WTC11 (cell line): ENCODE measurements around the gene AADACL4. TPM values are rescaled to one million over a fixed set of nuclear protein-coding genes. Genes with fewer than 3 reads are reported as not detected.

Experiments used
- ATAC-seq: fragments of 200-7000 bp; cut with Tn5 transposase; 2 replicates; pipeline ENCODE4 v1.10.0; 2021; ENCODE audit warnings: mild to moderate bottlenecking, moderate library complexity
- CTCF ChIA-PET: fragments of 300-600 bp; sonication (Branson Sonifier 250); formaldehyde crosslinking; loops from one replicate; lab custom pipeline; 2021; ENCODE audit warnings: antibody characterized with exemption; lab: Charles Lee
- POLR2A ChIA-PET: fragments of 350-600 bp; sonication (Branson Sonifier 250); formaldehyde crosslinking; loops from one replicate; lab custom pipeline; 2021; ENCODE audit warnings: antibody characterized with exemption; lab: Charles Lee
- DNase-seq: peaks from one replicate; pipeline ENCODE4 v3.0.0; 2021; ENCODE audit warnings: low spot score
- H3K27ac Mint-ChIP-seq: 2 replicates; pipeline ENCODE4 v1.8.0; 2021; ENCODE audit warnings: mixed read lengths
- H3K27me3 Mint-ChIP-seq: 2 replicates; pipeline ENCODE4 v1.8.0; 2021; ENCODE audit warnings: low read depth, mild to moderate bottlenecking, moderate library complexity, mixed read lengths
- H3K36me3 Mint-ChIP-seq: 2 replicates; pipeline ENCODE4 v1.8.0; 2021; ENCODE audit warnings: mixed read lengths
- H3K4me1 Mint-ChIP-seq: 2 replicates; pipeline ENCODE4 v1.8.0; 2022; ENCODE audit warnings: mixed read lengths
- H3K4me3 Mint-ChIP-seq: 2 replicates; pipeline ENCODE4 v1.8.0; 2021; ENCODE audit warnings: mild to moderate bottlenecking, moderate library complexity, mixed read lengths
- H3K9me3 Mint-ChIP-seq: 2 replicates; pipeline ENCODE4 v1.8.0; 2021; ENCODE audit warnings: mixed read lengths
- ATF2 ChIP-seq: sonication (generic); formaldehyde crosslinking; IDR thresholded peaks from 2 replicates; pipeline ENCODE4 v1.8.1; 2022; ENCODE audit warnings: low read depth, missing genetic modification reagents, borderline replicate concordance
- CDX4 ChIP-seq: fragments of 250-450 bp; sonication (Bioruptor Pico); IDR thresholded peaks from 2 replicates; pipeline ENCODE4 v1.9.0; 2021; ENCODE audit warnings: moderate library complexity, mild to moderate bottlenecking, inconsistent platforms, borderline replicate concordance
- E2F1 ChIP-seq: sonication (generic); formaldehyde crosslinking; IDR thresholded peaks from 2 replicates; pipeline ENCODE4 v1.8.0; 2022; ENCODE audit warnings: mild to moderate bottlenecking, missing genetic modification reagents
- ELF4 ChIP-seq: sonication (generic); formaldehyde crosslinking; IDR thresholded peaks from 2 replicates; pipeline ENCODE4 v1.8.1; 2022; ENCODE audit warnings: low read depth, mild to moderate bottlenecking, moderate library complexity, missing genetic modification reagents
- EMX1 ChIP-seq: fragments of 250-450 bp; sonication (Bioruptor Pico); IDR thresholded peaks from 2 replicates; pipeline ENCODE4 v1.8.0; 2021; ENCODE audit warnings: mild to moderate bottlenecking
- ESRRA ChIP-seq: sonication (generic); formaldehyde crosslinking; IDR thresholded peaks from 2 replicates; pipeline ENCODE4 v1.8.1; 2022; ENCODE audit warnings: mild to moderate bottlenecking, missing genetic modification reagents, borderline replicate concordance
- FOXJ3 ChIP-seq: sonication (generic); formaldehyde crosslinking; IDR thresholded peaks from 2 replicates; pipeline ENCODE4 v1.9.0; 2021; ENCODE audit warnings: missing genetic modification reagents, mild to moderate bottlenecking, borderline replicate concordance
- FOXK1 ChIP-seq: sonication (generic); formaldehyde crosslinking; IDR thresholded peaks from 2 replicates; pipeline ENCODE4 v1.8.0; 2022; ENCODE audit warnings: mild to moderate bottlenecking, moderate library complexity, missing genetic modification reagents
- FOXP1 ChIP-seq: sonication (generic); formaldehyde crosslinking; IDR thresholded peaks from 2 replicates; pipeline ENCODE4 v1.8.0; 2022; ENCODE audit warnings: missing genetic modification reagents, mild to moderate bottlenecking, moderate library complexity, borderline replicate concordance
- FOXP4 ChIP-seq: sonication (generic); formaldehyde crosslinking; IDR thresholded peaks from 2 replicates; pipeline ENCODE4 v1.8.0; 2022; ENCODE audit warnings: mild to moderate bottlenecking, missing genetic modification reagents
- HMGA2 ChIP-seq: fragments of 250-450 bp; sonication (Bioruptor Pico); IDR thresholded peaks from 2 replicates; pipeline ENCODE4 v1.4.0; 2021; ENCODE audit warnings: mild to moderate bottlenecking, moderate library complexity
- IRF1 ChIP-seq: sonication (generic); formaldehyde crosslinking; IDR thresholded peaks from 2 replicates; pipeline ENCODE4 v1.8.0; 2023; ENCODE audit warnings: missing genetic modification reagents
- JAZF1 ChIP-seq: fragments of 250-450 bp; sonication (Bioruptor Pico); IDR thresholded peaks from 2 replicates; pipeline ENCODE4 v1.9.0; 2021; ENCODE audit warnings: moderate library complexity, mild to moderate bottlenecking, inconsistent platforms
- MAX ChIP-seq: sonication (generic); formaldehyde crosslinking; IDR thresholded peaks from 2 replicates; pipeline ENCODE4 v1.8.0; 2022; ENCODE audit warnings: mild to moderate bottlenecking, missing genetic modification reagents
- NFE2L1 ChIP-seq: sonication (generic); formaldehyde crosslinking; IDR thresholded peaks from 2 replicates; pipeline ENCODE4 v1.8.1; 2023; ENCODE audit warnings: missing genetic modification reagents
- NR1H2 ChIP-seq: sonication (generic); formaldehyde crosslinking; IDR thresholded peaks from 2 replicates; pipeline ENCODE4 v1.9.0; 2021; ENCODE audit warnings: mild to moderate bottlenecking, moderate library complexity, missing genetic modification reagents
- PRRX2 ChIP-seq: fragments of 250-450 bp; sonication (Bioruptor Pico); IDR thresholded peaks from 2 replicates; pipeline ENCODE4 v1.8.0; 2021; ENCODE audit warnings: mild to moderate bottlenecking
- RELA ChIP-seq: sonication (generic); formaldehyde crosslinking; IDR thresholded peaks from 2 replicates; pipeline ENCODE4 v1.8.1; 2022; ENCODE audit warnings: missing genetic modification reagents, mild to moderate bottlenecking, borderline replicate concordance
- SOX15 ChIP-seq: fragments of 250-450 bp; sonication (Bioruptor Pico); IDR thresholded peaks from 2 replicates; pipeline ENCODE4 v1.9.0; 2021; ENCODE audit warnings: mild to moderate bottlenecking
- TCF7 ChIP-seq: sonication (generic); formaldehyde crosslinking; IDR thresholded peaks from 2 replicates; pipeline ENCODE4 v1.8.0; 2022; ENCODE audit warnings: mild to moderate bottlenecking, low read depth, missing genetic modification reagents, moderate library complexity
- TEAD4 ChIP-seq: sonication (generic); formaldehyde crosslinking; IDR thresholded peaks from 2 replicates; pipeline ENCODE4 v1.8.0; 2022; ENCODE audit warnings: mild to moderate bottlenecking, missing genetic modification reagents
- USF1 ChIP-seq: sonication (generic); formaldehyde crosslinking; IDR thresholded peaks from 2 replicates; pipeline ENCODE4 v1.8.0; 2022; ENCODE audit warnings: mild to moderate bottlenecking, missing genetic modification reagents
- ZNF232 ChIP-seq: sonication (generic); formaldehyde crosslinking; IDR thresholded peaks from 2 replicates; pipeline ENCODE4 v1.8.0; 2022; ENCODE audit warnings: mild to moderate bottlenecking, missing genetic modification reagents
- ZNF396 ChIP-seq: fragments of 250-450 bp; sonication (Bioruptor Pico); IDR thresholded peaks from 2 replicates; pipeline ENCODE4 v1.8.0; 2021; ENCODE audit warnings: mild to moderate bottlenecking, moderate library complexity, borderline replicate concordance
- ZSCAN18 ChIP-seq: fragments of 250-450 bp; sonication (Bioruptor Pico); IDR thresholded peaks from 2 replicates; pipeline ENCODE4 v2.1.2; 2022; ENCODE audit warnings: mild to moderate bottlenecking, moderate library complexity
- total RNA-seq: library from RNA; stranded (reverse); gene quantifications from 3 replicates; pipeline ENCODE4 v1.2.3, GENCODE V29; 2021

The AADACL4 gene
- total RNA-seq, 1 experiment from 2014 or later: 0.11 TPM

GRCh38 chr1:12709091-12709491 is 65.2 kb downstream of the AADACL4 start:
- DNase-seq (no peak), ATAC-seq (no peak)
- Mint-ChIP-seq H3K4me3 (no peak overlapping the region), H3K27ac (no peak overlapping the region), H3K36me3 (peaks cover 14% of the 10 kb centered on the region), H3K9me3 (peaks cover 16% of the 10 kb centered on the region), H3K27me3 (peaks cover 4% of the 10 kb centered on the region), H3K4me1 (peaks cover 36% of the 10 kb centered on the region)
- no peak for TF ChIP-seq IRF1 (CRISPR knock-in tag)
- no peak for TF ChIP-seq NR1H2 (CRISPR knock-in tag)
- TF ChIP-seq ELF4 (CRISPR knock-in tag): no peak
- TF ChIP-seq USF1 (CRISPR knock-in tag): no peak
- ChIA-PET CTCF (no interaction called here), POLR2A (no interaction called here)

- Mint-ChIP-seq H3K27me3 (no peaks in the 10 kb centered on the region), H3K9me3 (peaks cover 11% of the 10 kb centered on the region), H3K4me1 (peaks cover 42% of the 10 kb centered on the region), H3K36me3 (peaks cover 9% of the 10 kb centered on the region; the same call in 1 of the 2 replicates), H3K4me3 (no peak overlapping the region), H3K27ac (no peak overlapping the region)
- no peak for ATAC-seq
- no peak for DNase-seq
- POLR2A ChIA-PET: no interaction called here
- CTCF ChIA-PET: no interaction called here
- TF ChIP-seq NFE2L1 (no peak), HMGA2 (no peak), FOXJ3 (CRISPR knock-in tag) (no peak), MAX (CRISPR knock-in tag) (no peak), TCF7 (CRISPR knock-in tag) (no peak), TEAD4 (CRISPR knock-in tag) (no peak), EMX1 (CRISPR knock-in tag) (no peak), ZSCAN18 (CRISPR knock-in tag) (no peak), JAZF1 (no peak), FOXP4 (CRISPR knock-in tag) (no peak), ESRRA (CRISPR knock-in tag) (no peak)
Measured at GRCh38 chr1:12709696-12710095, 65.8 kb downstream of the AADACL4 start.

- no peak overlapping the region for H3K27ac Mint-ChIP-seq
- H3K27me3 Mint-ChIP-seq: no peaks in the 10 kb centered on the region
- CTCF ChIA-PET: no interaction called here
- POLR2A ChIA-PET: no interaction called here
- ATAC-seq (no peak), DNase-seq (no peak)
- H3K4me1 Mint-ChIP-seq: peaks cover 60% of the 10 kb centered on the region
- H3K4me3 Mint-ChIP-seq: no peak overlapping the region
- peaks cover 6% of the 10 kb centered on the region; the same call in 1 of the 2 replicates for H3K9me3 Mint-ChIP-seq
- TF ChIP-seq HMGA2 (no peak), CDX4 (no peak), PRRX2 (CRISPR knock-in tag) (no peak), E2F1 (CRISPR knock-in tag) (no peak), ZNF396 (no peak), NR1H2 (CRISPR knock-in tag) (no peak), MAX (CRISPR knock-in tag) (no peak), FOXP1 (no peak), RELA (no peak), SOX15 (CRISPR knock-in tag) (no peak), FOXK1 (CRISPR knock-in tag) (no peak), ZNF232 (no peak), ATF2 (CRISPR knock-in tag) (no peak), JAZF1 (no peak)
- no peaks in the 10 kb centered on the region; the same call in 1 of the 2 replicates for H3K36me3 Mint-ChIP-seq
Measured at GRCh38 chr1:12711536-12711935, 67.7 kb downstream of the AADACL4 start.
